GM19467 (cell line): ENCODE results near the gene DAB2IP.
A peak's percentile ranks its signal among the peaks of the same experiment; 100 is the strongest.

ENCODE experiments used
- ATAC-seq: cut with Tn5 transposase; IDR thresholded peaks from one replicate; pipeline ENCODE4 v1.9.1; 2021; ENCODE audit warnings: mild to moderate bottlenecking, moderate library complexity; ENCODE audit not compliant: unreplicated experiment

Gene DAB2IP

GRCh38 chr9:121700165-121700831 is 48.9 kb downstream of the DAB2IP start:
- ATAC-seq: no peak

- no peak for ATAC-seq
Observed at GRCh38 chr9:121700832-121701419, 49.5 kb downstream of the DAB2IP start.

GRCh38 chr9:121701736-121702261 is 50.4 kb downstream of the DAB2IP start:
- ATAC-seq: no peak

GRCh38 chr9:121703014-121703734 is 51.7 kb downstream of the DAB2IP start:
- ATAC-seq: no peak

- no peak for ATAC-seq
Observed at GRCh38 chr9:121704281-121704680, 52.8 kb downstream of the DAB2IP start.

GRCh38 chr9:121706149-121706750 is 54.8 kb downstream of the DAB2IP start:
- no peak for ATAC-seq

- ATAC-seq: peak; percentile 96
Observed at GRCh38 chr9:121707477-121708424, 56.3 kb downstream of the DAB2IP start.

GRCh38 chr9:121708768-121709488 is 57.5 kb downstream of the DAB2IP start:
- no peak for ATAC-seq

- no peak for ATAC-seq
Observed at GRCh38 chr9:121709798-121710197, 58.4 kb downstream of the DAB2IP start.

- no peak for ATAC-seq
Observed at GRCh38 chr9:121711281-121711680, 59.8 kb downstream of the DAB2IP start.

- ATAC-seq: no peak
Observed at GRCh38 chr9:121711797-121712196, 60.4 kb downstream of the DAB2IP start.

- no peak for ATAC-seq
Observed at GRCh38 chr9:121713400-121714070, 62.1 kb downstream of the DAB2IP start.

GRCh38 chr9:121714075-121714705 is 62.8 kb downstream of the DAB2IP start:
- no peak for ATAC-seq

GRCh38 chr9:121714873-121715272 is 63.4 kb downstream of the DAB2IP start:
- no peak for ATAC-seq

GRCh38 chr9:121717141-121717991 is 65.9 kb downstream of the DAB2IP start:
- ATAC-seq: no peak

GRCh38 chr9:121718084-121718483 is 66.7 kb downstream of the DAB2IP start:
- no peak for ATAC-seq

- no peak for ATAC-seq
Observed at GRCh38 chr9:121718501-121718900, 67.1 kb downstream of the DAB2IP start.
